H9 (cell line): ENCODE data around the gene ZSWIM6. TPM values are rescaled to one million over a fixed set of nuclear protein-coding genes. Genes with fewer than 3 reads are reported as not detected.

Source experiments
- DNase-seq: peaks from one replicate; pipeline ENCODE4 v3.0.0-alpha.2; 2017
- H2AFZ ChIP-seq: one replicate; pipeline ENCODE4 v1.6.1; 2013; ENCODE audit warnings: mild to moderate bottlenecking, low read length, control low read depth, moderate library complexity
- H2AK5ac ChIP-seq: 2 replicates; pipeline ENCODE4 v1.6.1; 2013; ENCODE audit warnings: low read length, control low read depth, mixed read lengths; ENCODE audit not compliant: insufficient read length
- H2BK120ac ChIP-seq: one replicate; pipeline ENCODE4 v1.6.1; 2013; ENCODE audit warnings: low read depth, mild to moderate bottlenecking, low read length, control low read depth, inconsistent platforms; ENCODE audit not compliant: poor library complexity, severe bottlenecking
- H2BK12ac ChIP-seq: 2 replicates; pipeline ENCODE4 v1.6.1; 2013; ENCODE audit warnings: low read length, control low read depth, mixed read lengths, low read depth; ENCODE audit not compliant: insufficient read length
- H2BK15ac ChIP-seq: 2 replicates; pipeline ENCODE4 v1.6.1; 2013; ENCODE audit warnings: low read depth, low read length, control low read depth
- H2BK20ac ChIP-seq: one replicate; pipeline ENCODE4 v1.6.1; 2013; ENCODE audit warnings: low read depth, mild to moderate bottlenecking, low read length, control low read depth, inconsistent platforms; ENCODE audit not compliant: poor library complexity, severe bottlenecking
- H2BK5ac ChIP-seq: 2 replicates; pipeline ENCODE4 v1.6.1; 2013; ENCODE audit warnings: low read length, control low read depth, mixed read lengths; ENCODE audit not compliant: insufficient read length
- H3K14ac ChIP-seq: 2 replicates; pipeline ENCODE4 v1.6.1; 2013; ENCODE audit warnings: low read length, control low read depth; ENCODE audit not compliant: insufficient read depth
- H3K18ac ChIP-seq: 2 replicates; pipeline ENCODE4 v1.6.1; 2013; ENCODE audit warnings: low read depth, mild to moderate bottlenecking, mixed read lengths, low read length, control low read depth; ENCODE audit not compliant: insufficient read length
- H3K23ac ChIP-seq: 2 replicates; pipeline ENCODE4 v1.6.1; 2013; ENCODE audit warnings: low read length, control low read depth, mixed read lengths, low read depth; ENCODE audit not compliant: insufficient read length
- H3K23me2 ChIP-seq: 2 replicates; pipeline ENCODE4 v1.6.1; 2013; ENCODE audit warnings: low read depth, mild to moderate bottlenecking, mixed read lengths, low read length, control low read depth; ENCODE audit not compliant: insufficient read length, poor library complexity, severe bottlenecking
- H3K27ac ChIP-seq: 2 replicates; pipeline ENCODE4 v1.5.1; 2013; ENCODE audit warnings: low read length, control low read depth, mixed read lengths, low read depth; ENCODE audit not compliant: insufficient read length
- H3K27me3 ChIP-seq: 2 replicates; pipeline ENCODE4 v1.6.1; 2013; ENCODE audit warnings: low read length, control low read depth, inconsistent platforms; ENCODE audit not compliant: insufficient read depth
- H3K4ac ChIP-seq: 2 replicates; pipeline ENCODE4 v1.6.1; 2013; ENCODE audit warnings: low read depth, mild to moderate bottlenecking, control low read depth, inconsistent platforms, low read length, moderate library complexity
- H3K4me1 ChIP-seq: 2 replicates; pipeline ENCODE4 v1.6.1; 2013; ENCODE audit warnings: low read length, control low read depth, inconsistent platforms; ENCODE audit not compliant: insufficient read depth
- H3K4me2 ChIP-seq: 2 replicates; pipeline ENCODE4 v1.6.1; 2013; ENCODE audit warnings: low read length, control low read depth, mixed read lengths; ENCODE audit not compliant: insufficient read length, insufficient read depth
- H3K56ac ChIP-seq: 2 replicates; pipeline ENCODE4 v1.6.1; 2013; ENCODE audit warnings: low read depth, mild to moderate bottlenecking, mixed read lengths, low read length, control low read depth; ENCODE audit not compliant: insufficient read length
- H3K79me1 ChIP-seq: 2 replicates; pipeline ENCODE4 v1.6.1; 2013; ENCODE audit warnings: low read depth, mild to moderate bottlenecking, moderate library complexity, low read length, control low read depth, inconsistent platforms; ENCODE audit not compliant: insufficient read depth, poor library complexity, severe bottlenecking
- H3K79me2 ChIP-seq: 2 replicates; pipeline ENCODE4 v1.6.1; 2013; ENCODE audit warnings: low read length, control low read depth, inconsistent platforms; ENCODE audit not compliant: insufficient read depth
- H3K9ac ChIP-seq: 2 replicates; pipeline ENCODE4 v1.6.1; 2013; ENCODE audit warnings: low read length, control low read depth, mixed read lengths; ENCODE audit not compliant: insufficient read length; ENCODE audit errors: extremely low read depth
- H3K9me3 ChIP-seq: one replicate; pipeline ENCODE4 v1.6.1; 2013; ENCODE audit warnings: low read depth, low read length, inconsistent platforms; ENCODE audit not compliant: control insufficient read depth
- H3T11ph ChIP-seq: one replicate; pipeline ENCODE4 v1.6.1; 2013; ENCODE audit warnings: mild to moderate bottlenecking, low read length, control low read depth, inconsistent platforms
- H4K20me1 ChIP-seq: one replicate; pipeline ENCODE4 v1.6.1; 2013; ENCODE audit not compliant: control insufficient read depth, insufficient read length, insufficient read depth
- H4K5ac ChIP-seq: 2 replicates; pipeline ENCODE4 v1.6.1; 2013; ENCODE audit warnings: low read depth, mild to moderate bottlenecking, mixed read lengths, low read length, control low read depth; ENCODE audit not compliant: insufficient read length
- H4K8ac ChIP-seq: replicated peaks from 2 replicates; pipeline ENCODE4 v1.6.1; 2013; ENCODE audit warnings: low read length, control low read depth, mixed read lengths, low read depth; ENCODE audit not compliant: insufficient read length
- H4K91ac ChIP-seq: 2 replicates; pipeline ENCODE4 v1.6.1; 2013; ENCODE audit warnings: low read depth, mild to moderate bottlenecking, moderate library complexity, mixed read lengths, low read length, control low read depth; ENCODE audit not compliant: insufficient read length
- H3K27ac Mint-ChIP-seq, 3 experiments: 2 replicates in 2 of 3; 3 replicates in 1 of 3; pipeline ENCODE4 v1.8.0; 2020 to 2021; ENCODE audit warnings: mixed read lengths in 3 of 3, mild to moderate bottlenecking in 1 of 3, moderate library complexity in 1 of 3
- H3K27me3 Mint-ChIP-seq: 2 replicates; pipeline ENCODE4 v1.8.0; 2021; ENCODE audit warnings: low read depth, mild to moderate bottlenecking, moderate library complexity, mixed read lengths
- H3K36me3 Mint-ChIP-seq, 3 experiments: 2 replicates in 2 of 3; 3 replicates in 1 of 3; pipeline ENCODE4 v1.8.0; 2020 to 2021; ENCODE audit warnings: low read depth in 3 of 3, mixed read lengths in 3 of 3; ENCODE audit not compliant: insufficient read depth in 1 of 3
- H3K4me1 Mint-ChIP-seq, 2 experiments: 2 replicates each; pipeline ENCODE4 v1.8.0; 2020; ENCODE audit warnings: mixed read lengths in 2 of 2
- H3K4me3 Mint-ChIP-seq, 2 experiments: 2 replicates in 1 of 2; 3 replicates in 1 of 2; pipeline ENCODE4 v1.8.0; 2020 to 2021; ENCODE audit warnings: mild to moderate bottlenecking in 2 of 2, mixed read lengths in 2 of 2, moderate library complexity in 1 of 2
- H3K9me3 Mint-ChIP-seq, 2 experiments: 2 replicates in 1 of 2; 3 replicates in 1 of 2; pipeline ENCODE4 v1.8.0; 2020; ENCODE audit warnings: mild to moderate bottlenecking in 2 of 2, mixed read lengths in 2 of 2, moderate library complexity in 1 of 2
- total RNA-seq: library from RNA; stranded (reverse); gene quantifications from 2 replicates; pipeline ENCODE4 v1.2.1, GENCODE V29; 2021
- TF ChIP-seq, protein P1 (sequence below): fragments of 200-600 bp; sonication (generic); conservative IDR thresholded peaks from 3 replicates; pipeline ENCODE4 v1.8.0; 2021; ENCODE audit warnings: antibody characterized with exemption, mild to moderate bottlenecking

The ZSWIM6 gene
- total RNA-seq, 1 experiment from 2014 or later = 11.5 TPM

DNA sequence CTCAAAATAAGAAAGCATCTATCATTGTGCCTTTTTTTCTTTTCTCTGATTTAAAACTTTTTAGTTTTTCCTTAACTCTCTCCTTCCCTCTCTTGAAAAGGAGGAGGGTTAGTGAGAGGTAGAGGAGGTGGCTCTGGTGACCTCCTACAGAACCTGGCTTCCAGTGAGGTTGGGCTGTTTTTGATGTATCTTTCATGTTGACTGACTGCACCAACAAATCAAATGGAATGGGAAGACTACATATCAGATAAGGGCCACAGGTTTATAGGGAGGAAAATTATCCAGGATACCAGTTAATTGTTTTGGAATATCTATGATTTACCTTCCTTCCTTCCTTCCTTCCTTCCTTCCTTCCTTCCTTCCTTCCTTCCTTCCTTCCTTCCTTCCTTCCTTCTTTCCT, 173.2 kb downstream of the ZSWIM6 start:
- Histone ChIP-seq H3K9me3 (no peaks in the 10 kb centered on the region), H2BK5ac (no peak overlapping the region), H3K79me2 (no peaks in the 10 kb centered on the region), H3T11ph (no peak overlapping the region), H3K23me2 (no peaks in the 10 kb centered on the region), H3K4ac (no peak overlapping the region), H4K8ac (no peak overlapping the region), H3K56ac (no peak overlapping the region), H3K27ac (no peak overlapping the region), H2BK20ac (no peak overlapping the region), H3K79me1 (no peaks in the 10 kb centered on the region), H2BK15ac (no peak overlapping the region), H3K4me1 (no peaks in the 10 kb centered on the region), H4K5ac (no peak overlapping the region), H3K27me3 (no peaks in the 10 kb centered on the region), H2BK120ac (no peak overlapping the region), H4K20me1 (no peaks in the 10 kb centered on the region), H2BK12ac (no peak overlapping the region), H3K18ac (no peak overlapping the region), H3K14ac (no peak overlapping the region), H4K91ac (no peak overlapping the region), H3K4me2 (no peak overlapping the region), H3K23ac (no peak overlapping the region), H2AFZ (no peak overlapping the region), H2AK5ac (no peak overlapping the region), H3K9ac (no peak overlapping the region)
- Mint-ChIP-seq H3K4me1 (peaks cover 0 to 3% of the 10 kb centered on the region in 2 experiments; a peak in 1 of 4 replicates), H3K9me3 (no peaks in the 10 kb centered on the region), H3K27ac (no peak overlapping the region), H3K4me3 (no peak overlapping the region), H3K36me3 (peaks cover 4 to 8% (median 5%) of the 10 kb centered on the region in 3 experiments; a peak in 4 of 7 replicates), H3K27me3 (no peaks in the 10 kb centered on the region)
- DNase-seq = no peak
- TF ChIP-seq, protein P1, sequence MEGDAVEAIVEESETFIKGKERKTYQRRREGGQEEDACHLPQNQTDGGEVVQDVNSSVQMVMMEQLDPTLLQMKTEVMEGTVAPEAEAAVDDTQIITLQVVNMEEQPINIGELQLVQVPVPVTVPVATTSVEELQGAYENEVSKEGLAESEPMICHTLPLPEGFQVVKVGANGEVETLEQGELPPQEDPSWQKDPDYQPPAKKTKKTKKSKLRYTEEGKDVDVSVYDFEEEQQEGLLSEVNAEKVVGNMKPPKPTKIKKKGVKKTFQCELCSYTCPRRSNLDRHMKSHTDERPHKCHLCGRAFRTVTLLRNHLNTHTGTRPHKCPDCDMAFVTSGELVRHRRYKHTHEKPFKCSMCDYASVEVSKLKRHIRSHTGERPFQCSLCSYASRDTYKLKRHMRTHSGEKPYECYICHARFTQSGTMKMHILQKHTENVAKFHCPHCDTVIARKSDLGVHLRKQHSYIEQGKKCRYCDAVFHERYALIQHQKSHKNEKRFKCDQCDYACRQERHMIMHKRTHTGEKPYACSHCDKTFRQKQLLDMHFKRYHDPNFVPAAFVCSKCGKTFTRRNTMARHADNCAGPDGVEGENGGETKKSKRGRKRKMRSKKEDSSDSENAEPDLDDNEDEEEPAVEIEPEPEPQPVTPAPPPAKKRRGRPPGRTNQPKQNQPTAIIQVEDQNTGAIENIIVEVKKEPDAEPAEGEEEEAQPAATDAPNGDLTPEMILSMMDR = no peak
